ENCODE data around the gene NCF4.
A peak's percentile ranks its signal among the peaks of the same experiment; 100 is the strongest.

NCF4 gene

GRCh38 chr22:36838119-36839030, 22.4 kb upstream of the NCF4 start:
- DNase-seq (ENCODE audit: low read depth in 2 of 2), result no peak

GRCh38 chr22:36839356-36840073, 21.3 kb upstream of the NCF4 start:
- DNase-seq (ENCODE audit: low read depth in 2 of 2), result no peak

GRCh38 chr22:36840106-36840505, 20.7 kb upstream of the NCF4 start:
- DNase-seq (ENCODE audit: low read depth in 2 of 2), result no peak

- DNase-seq (ENCODE audit: low read depth in 2 of 2), result no peak
Measured at GRCh38 chr22:36846271-36846670, 14.5 kb upstream of the NCF4 start.

GRCh38 chr22:36846949-36847348, 13.9 kb upstream of the NCF4 start:
- no peak for DNase-seq (ENCODE audit: low read depth in 2 of 2)

- no peak for DNase-seq (ENCODE audit: low read depth in 2 of 2)
Measured at GRCh38 chr22:36850056-36850455, 10.8 kb upstream of the NCF4 start.

GRCh38 chr22:36850682-36851081, 10.1 kb upstream of the NCF4 start:
- DNase-seq (ENCODE audit: low read depth in 2 of 2), result no peak

GRCh38 chr22:36852056-36852973, 8.5 kb upstream of the NCF4 start:
- no peak for DNase-seq (ENCODE audit: low read depth in 2 of 2)

GRCh38 chr22:36853407-36854099, 7.3 kb upstream of the NCF4 start:
- DNase-seq (ENCODE audit: low read depth in 2 of 2), result peak; percentile 82 to 88

GRCh38 chr22:36855478-36855877, 5.3 kb upstream of the NCF4 start:
- DNase-seq (ENCODE audit: low read depth in 2 of 2), result no peak

- peak; percentile 95 to 97 for DNase-seq (ENCODE audit: low read depth in 2 of 2)
Measured at GRCh38 chr22:36856121-36856791, 4.5 kb upstream of the NCF4 start.

- no peak for DNase-seq (ENCODE audit: low read depth in 2 of 2)
Measured at GRCh38 chr22:36856792-36857135, 4.0 kb upstream of the NCF4 start.

- DNase-seq (ENCODE audit: low read depth in 2 of 2), result no peak
Measured at GRCh38 chr22:36858156-36858555, 2.6 kb upstream of the NCF4 start.

GRCh38 chr22:36858966-36859365, 1.8 kb upstream of the NCF4 start:
- no peak for DNase-seq (ENCODE audit: low read depth in 2 of 2)

- DNase-seq (ENCODE audit: low read depth in 2 of 2), result no peak
Measured at GRCh38 chr22:36860017-36860416, 789 bp upstream of the NCF4 start.

- no peak for DNase-seq (ENCODE audit: low read depth in 2 of 2)
Measured at GRCh38 chr22:36860438-36860820, 377 bp upstream of the NCF4 start.

- no peak for DNase-seq (ENCODE audit: low read depth in 2 of 2)
Measured at GRCh38 chr22:36862251-36863242, 1.7 kb downstream of the NCF4 start.

- no peak for DNase-seq (ENCODE audit: low read depth in 2 of 2)
Measured at GRCh38 chr22:36863281-36863680, 2.5 kb downstream of the NCF4 start.

- DNase-seq (ENCODE audit: low read depth in 2 of 2), result no peak
Measured at GRCh38 chr22:36863979-36864378, 3.2 kb downstream of the NCF4 start.

All from activated CD4-positive, alpha-beta T cell treated with anti-CD3 and anti-CD28 coated beads for 24 hours (primary cell).